ENCODE data around the gene XPO5.

XPO5 gene

DNA sequence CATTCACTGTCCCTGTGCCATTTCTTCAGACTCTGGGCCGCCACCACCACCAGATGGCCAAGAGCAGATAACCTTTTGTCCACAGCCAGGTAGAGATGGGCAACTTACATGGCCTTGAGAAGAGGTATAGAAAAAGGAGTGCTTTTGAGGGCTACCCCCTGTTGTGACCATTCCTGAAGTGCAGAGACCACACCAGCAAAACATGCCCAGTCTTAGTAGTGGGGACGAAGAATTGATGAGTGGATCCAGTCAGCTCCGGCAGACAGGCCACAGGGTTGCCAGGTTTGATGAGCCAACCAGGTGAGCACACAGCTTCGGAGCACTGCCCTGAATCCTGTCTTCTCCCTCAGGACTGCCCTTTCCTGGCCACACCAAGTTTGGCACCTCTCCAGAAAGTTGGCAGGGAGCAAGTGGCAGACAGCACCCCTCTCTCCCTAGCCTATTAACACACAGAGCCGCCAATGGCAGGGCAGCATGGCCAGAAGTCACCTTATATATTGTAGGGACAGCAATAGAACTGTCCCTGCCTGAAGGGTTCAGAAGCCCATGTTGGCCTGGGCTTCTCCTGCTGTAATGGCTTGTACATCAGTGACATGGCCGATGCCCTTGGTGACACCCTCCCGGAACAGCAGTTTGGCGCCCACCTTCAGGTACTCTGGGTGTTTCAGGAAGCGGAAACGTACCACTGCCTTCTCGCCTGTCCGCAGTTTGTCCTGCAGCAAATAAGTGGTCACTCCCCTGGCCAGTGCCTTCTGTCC, 45.4 kb upstream of the XPO5 start:
- TF ChIP-seq, protein P1, sequence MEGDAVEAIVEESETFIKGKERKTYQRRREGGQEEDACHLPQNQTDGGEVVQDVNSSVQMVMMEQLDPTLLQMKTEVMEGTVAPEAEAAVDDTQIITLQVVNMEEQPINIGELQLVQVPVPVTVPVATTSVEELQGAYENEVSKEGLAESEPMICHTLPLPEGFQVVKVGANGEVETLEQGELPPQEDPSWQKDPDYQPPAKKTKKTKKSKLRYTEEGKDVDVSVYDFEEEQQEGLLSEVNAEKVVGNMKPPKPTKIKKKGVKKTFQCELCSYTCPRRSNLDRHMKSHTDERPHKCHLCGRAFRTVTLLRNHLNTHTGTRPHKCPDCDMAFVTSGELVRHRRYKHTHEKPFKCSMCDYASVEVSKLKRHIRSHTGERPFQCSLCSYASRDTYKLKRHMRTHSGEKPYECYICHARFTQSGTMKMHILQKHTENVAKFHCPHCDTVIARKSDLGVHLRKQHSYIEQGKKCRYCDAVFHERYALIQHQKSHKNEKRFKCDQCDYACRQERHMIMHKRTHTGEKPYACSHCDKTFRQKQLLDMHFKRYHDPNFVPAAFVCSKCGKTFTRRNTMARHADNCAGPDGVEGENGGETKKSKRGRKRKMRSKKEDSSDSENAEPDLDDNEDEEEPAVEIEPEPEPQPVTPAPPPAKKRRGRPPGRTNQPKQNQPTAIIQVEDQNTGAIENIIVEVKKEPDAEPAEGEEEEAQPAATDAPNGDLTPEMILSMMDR (IDR thresholded peaks at IDR 0.05; ENCODE audit: borderline replicate concordance, control extremely low read depth, extremely low read depth, insufficient read depth, missing control alignments) = no peak
- no peak for DNase-seq (ENCODE audit: low spot score)
- in situ Hi-C loops (cut with MboI; ENCODE audit: low sequenced_read_pairs, unreplicated experiment) = no loop called here

DNA sequence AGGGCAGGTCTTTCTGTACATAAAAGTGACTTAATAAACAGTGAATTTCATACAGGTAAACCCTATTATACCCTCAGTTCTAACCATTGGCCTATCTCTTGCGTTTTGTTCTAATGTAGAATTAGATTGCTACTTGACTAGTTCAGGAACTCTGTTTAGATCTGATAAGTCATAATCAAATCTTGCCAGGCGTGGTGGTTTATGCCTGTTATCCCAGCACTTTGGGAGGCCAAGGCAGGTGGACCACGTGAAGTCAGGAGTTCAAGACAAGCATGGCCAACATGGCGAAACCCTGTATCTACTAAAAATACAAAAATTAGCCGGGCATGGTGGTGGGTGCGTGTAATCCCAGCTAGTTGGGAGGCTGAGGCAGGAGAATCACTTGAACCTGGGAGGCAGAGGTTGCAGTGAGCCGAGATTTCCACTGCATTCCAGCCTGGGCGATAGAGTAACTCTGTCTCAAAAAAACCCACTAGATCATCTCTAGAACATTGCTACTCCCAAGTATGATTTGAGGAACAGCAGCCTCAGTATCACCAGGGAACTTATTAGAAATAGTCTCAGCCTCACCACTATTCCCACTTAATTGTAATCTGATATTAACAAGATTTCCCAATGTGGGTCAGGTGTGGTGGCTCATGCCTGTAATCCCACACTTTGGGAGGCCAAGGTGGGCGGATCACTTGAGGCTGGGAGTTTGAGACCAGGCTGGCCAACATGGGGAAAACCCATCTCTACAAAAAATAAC, 41.1 kb upstream of the XPO5 start:
- no peak for DNase-seq (ENCODE audit: low spot score)
- in situ Hi-C loops (cut with MboI; ENCODE audit: low sequenced_read_pairs, unreplicated experiment) = no loop called here

DNA sequence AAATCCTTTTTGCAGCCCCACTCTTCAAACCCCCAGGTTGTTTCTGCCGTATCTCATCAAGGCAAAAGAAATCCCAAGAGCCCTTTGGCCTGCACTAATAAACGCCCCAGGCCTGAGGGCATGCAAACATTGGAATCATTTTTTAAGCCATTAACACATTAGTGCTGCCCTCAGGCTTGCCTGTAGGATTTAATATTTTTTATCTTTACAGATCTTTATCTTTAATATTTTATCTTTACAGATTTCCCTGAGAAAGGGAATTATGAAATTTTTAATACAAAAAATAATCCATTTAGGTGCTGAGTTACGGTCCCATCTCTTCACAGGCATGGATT, 38.5 kb upstream of the XPO5 start:
- in situ Hi-C loops (cut with MboI; ENCODE audit: low sequenced_read_pairs, unreplicated experiment) = no loop called here
- no peak for DNase-seq (ENCODE audit: low spot score)
- TF ChIP-seq, protein P1 (IDR thresholded peaks at IDR 0.05; ENCODE audit: borderline replicate concordance, control extremely low read depth, extremely low read depth, insufficient read depth, missing control alignments) = no peak

More for the DNA sequence above, 41.1 kb upstream of the XPO5 start:
- TF ChIP-seq, protein P1 (IDR thresholded peaks at IDR 0.05; ENCODE audit: borderline replicate concordance, control extremely low read depth, extremely low read depth, insufficient read depth, missing control alignments) = no peak

DNA sequence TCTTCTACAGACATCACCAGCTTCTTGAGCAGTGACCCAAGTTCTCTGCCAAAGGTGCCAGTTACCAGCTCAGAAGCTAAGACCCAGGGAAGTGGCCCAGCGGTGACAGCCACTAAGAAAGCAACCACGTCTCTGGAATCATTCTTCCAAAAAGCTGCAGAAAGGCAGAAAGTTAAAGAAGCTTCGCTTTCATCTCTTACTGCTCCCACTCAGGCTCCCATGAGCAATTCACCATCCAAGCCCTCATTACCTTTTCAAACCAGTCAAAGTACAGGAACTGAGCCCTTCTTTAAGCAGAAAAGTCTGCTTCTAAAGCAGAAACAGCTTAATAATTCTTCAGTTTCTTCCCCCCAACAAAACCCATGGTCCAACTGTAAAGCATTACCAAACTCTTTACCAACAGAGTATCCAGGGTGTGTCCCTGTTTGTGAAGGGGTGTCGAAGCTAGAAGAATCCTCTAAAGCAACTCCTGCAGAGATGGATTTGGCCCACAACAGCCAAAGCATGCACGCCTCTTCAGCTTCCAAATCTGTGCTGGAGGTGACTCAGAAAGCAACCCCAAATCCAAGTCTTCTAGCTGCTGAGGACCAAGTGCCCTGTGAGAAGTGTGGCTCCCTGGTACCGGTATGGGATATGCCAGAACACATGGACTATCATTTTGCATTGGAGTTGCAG, 38.0 kb upstream of the XPO5 start:
- in situ Hi-C loops (cut with MboI; ENCODE audit: low sequenced_read_pairs, unreplicated experiment) = no loop called here
- TF ChIP-seq, protein P1 (IDR thresholded peaks at IDR 0.05; ENCODE audit: borderline replicate concordance, control extremely low read depth, extremely low read depth, insufficient read depth, missing control alignments) = no peak
- no peak for DNase-seq (ENCODE audit: low spot score)

DNA sequence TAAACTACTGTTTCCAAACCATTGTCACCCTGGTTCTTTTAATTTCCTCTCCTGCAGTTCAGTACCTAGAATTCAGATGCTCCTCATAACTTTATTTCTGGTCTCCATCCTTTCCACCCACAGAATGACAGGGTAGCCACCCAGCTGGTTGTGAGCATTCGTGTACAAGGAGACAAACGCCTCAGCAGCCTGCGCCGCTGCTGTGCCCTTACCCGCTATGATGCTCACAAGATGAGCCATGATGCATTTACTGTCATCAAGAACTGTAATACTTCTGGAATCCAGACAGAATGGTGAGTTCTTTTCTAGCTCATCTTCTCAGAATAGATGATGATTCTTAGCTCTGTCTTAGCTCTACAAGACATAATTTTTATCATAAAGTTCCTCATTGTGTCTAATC, 34.6 kb upstream of the XPO5 start:
- TF ChIP-seq, protein P1 (IDR thresholded peaks at IDR 0.05; ENCODE audit: borderline replicate concordance, control extremely low read depth, extremely low read depth, insufficient read depth, missing control alignments) = no peak

DNA sequence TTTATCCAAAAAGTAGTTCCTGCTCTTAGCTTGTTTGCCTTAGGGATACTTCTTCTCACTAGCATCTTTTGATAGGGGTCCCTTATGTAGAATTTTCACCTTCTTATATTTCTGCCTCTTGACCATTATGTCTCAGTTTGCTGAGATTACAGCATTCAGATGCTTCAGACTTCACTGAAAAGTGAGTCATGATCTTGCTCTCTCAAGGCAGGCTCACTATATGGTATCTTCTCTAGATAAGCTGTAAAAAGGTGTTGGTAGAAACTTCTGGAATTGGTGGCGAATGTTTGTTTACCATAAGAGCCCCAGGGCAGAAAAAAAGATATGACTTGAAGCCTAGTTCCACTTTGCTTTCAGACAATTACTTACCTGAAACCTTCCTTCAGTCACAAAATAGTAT, 33.6 kb upstream of the XPO5 start:
- in situ Hi-C loops (cut with MboI; ENCODE audit: low sequenced_read_pairs, unreplicated experiment) = no loop called here
- no peak for DNase-seq (ENCODE audit: low spot score)
- TF ChIP-seq, protein P1 (IDR thresholded peaks at IDR 0.05; ENCODE audit: borderline replicate concordance, control extremely low read depth, extremely low read depth, insufficient read depth, missing control alignments) = no peak

More for the DNA sequence above, 34.6 kb upstream of the XPO5 start:
- DNase-seq (ENCODE audit: low spot score) = no peak
- in situ Hi-C loops (cut with MboI; ENCODE audit: low sequenced_read_pairs, unreplicated experiment) = no loop called here
